HFFc6 (cell line): ENCODE results near the gene TIGD6. TPM values are rescaled to one million over a fixed set of nuclear protein-coding genes. Genes with fewer than 3 reads are reported as not detected.

ENCODE experiments used
- DNase-seq: peaks from one replicate; pipeline ENCODE4 v3.0.0-alpha.2; 2018
- H3K27ac Mint-ChIP-seq: 2 replicates; pipeline ENCODE4 v1.8.0; 2020; ENCODE audit warnings: mild to moderate bottlenecking, mixed read lengths
- H3K27me3 Mint-ChIP-seq: 2 replicates; pipeline ENCODE4 v1.8.0; 2021; ENCODE audit warnings: mild to moderate bottlenecking, moderate library complexity, mixed read lengths; ENCODE audit not compliant: insufficient read depth
- H3K36me3 Mint-ChIP-seq: 2 replicates; pipeline ENCODE4 v1.8.0; 2021; ENCODE audit warnings: low read depth, mixed read lengths
- H3K4me1 Mint-ChIP-seq: 2 replicates; pipeline ENCODE4 v1.8.0; 2020; ENCODE audit warnings: low read depth, mixed read lengths
- H3K4me3 Mint-ChIP-seq: 2 replicates; pipeline ENCODE4 v1.8.0; 2020; ENCODE audit warnings: mild to moderate bottlenecking, moderate library complexity, mixed read lengths
- H3K9me3 Mint-ChIP-seq: 2 replicates; pipeline ENCODE4 v1.8.0; 2020; ENCODE audit warnings: mild to moderate bottlenecking, mixed read lengths
- CTCF ChIP-seq: fragments of 200-600 bp; sonication (generic); IDR thresholded peaks from 2 replicates; pipeline ENCODE4 v1.5.0; 2021; ENCODE audit warnings: antibody characterized with exemption, mild to moderate bottlenecking
- total RNA-seq, 6 experiments: library from RNA; stranded (reverse); fragmentation: NEBNext Ultra II Directional; extraction: Animal tissue kit (Norgen Biotek cat#: 25700); gene quantifications; 2 replicates in 1 of 6; 3 replicates in 5 of 6; pipeline ENCODE4 v1.2.3, GENCODE V29; 2021

Gene TIGD6
- total RNA-seq, 6 experiments from 2014 or later = 6.6 to 7.5 (median 7.2) TPM

DNA sequence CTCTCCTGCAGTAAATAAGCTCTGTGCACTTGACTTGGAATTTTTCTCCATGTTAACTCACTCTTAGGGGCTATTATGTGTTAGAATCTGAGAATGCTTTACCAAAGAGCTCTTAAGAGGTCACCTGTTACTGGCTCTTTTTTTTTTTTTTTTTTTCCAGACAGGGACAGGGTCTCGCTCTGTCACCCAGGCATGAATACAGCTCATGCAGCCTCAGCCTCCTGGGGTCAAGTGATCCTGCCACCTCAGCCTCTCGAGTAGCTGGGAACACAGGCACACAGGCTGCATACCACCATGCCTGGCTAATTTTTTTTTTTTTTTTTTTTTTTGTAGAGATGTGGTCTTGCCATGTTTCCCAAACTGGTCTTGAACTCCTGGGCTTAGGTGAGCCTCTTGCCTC is 22.2 kb upstream of the TIGD6 start:
- peaks cover 50% of the 10 kb centered on the region for H3K36me3 Mint-ChIP-seq
- no peaks in the 10 kb centered on the region; the same call in none of the 2 replicates for H3K27me3 Mint-ChIP-seq
- TF ChIP-seq CTCF = no peak
- no peaks in the 10 kb centered on the region for H3K9me3 Mint-ChIP-seq
- peaks cover 56% of the 10 kb centered on the region for H3K4me1 Mint-ChIP-seq
- H3K4me3 Mint-ChIP-seq = peak overlapping the region; percentile 77
- H3K27ac Mint-ChIP-seq = peak overlapping the region; percentile 85
- no peak for DNase-seq

DNA sequence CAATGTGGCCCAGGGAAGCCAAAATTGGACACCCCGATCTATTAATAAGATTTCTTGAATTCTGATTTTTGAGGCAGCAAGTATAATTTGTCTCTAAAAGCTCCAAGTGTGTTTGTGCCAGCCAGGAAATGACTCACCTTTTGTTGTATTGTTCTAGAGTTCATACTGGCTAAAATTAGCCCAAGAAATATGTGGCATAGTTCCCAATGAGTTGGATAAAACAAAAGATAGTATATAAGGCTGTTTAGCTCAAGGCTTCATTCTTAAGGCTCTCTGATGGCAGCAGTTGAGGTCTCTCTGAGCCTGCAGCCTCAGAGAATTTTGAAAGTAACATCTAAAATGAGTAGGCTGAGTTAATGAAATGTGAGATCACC is 21.7 kb upstream of the TIGD6 start:
- H3K4me1 Mint-ChIP-seq = peaks cover 62% of the 10 kb centered on the region
- no peaks in the 10 kb centered on the region; the same call in 1 of the 2 replicates for H3K27me3 Mint-ChIP-seq
- TF ChIP-seq CTCF = no peak
- peak overlapping the region; percentile 77 for H3K4me3 Mint-ChIP-seq
- no peaks in the 10 kb centered on the region for H3K9me3 Mint-ChIP-seq
- peak; percentile 89 for DNase-seq
- H3K27ac Mint-ChIP-seq = peak overlapping the region; percentile 85
- peaks cover 51% of the 10 kb centered on the region for H3K36me3 Mint-ChIP-seq

DNA sequence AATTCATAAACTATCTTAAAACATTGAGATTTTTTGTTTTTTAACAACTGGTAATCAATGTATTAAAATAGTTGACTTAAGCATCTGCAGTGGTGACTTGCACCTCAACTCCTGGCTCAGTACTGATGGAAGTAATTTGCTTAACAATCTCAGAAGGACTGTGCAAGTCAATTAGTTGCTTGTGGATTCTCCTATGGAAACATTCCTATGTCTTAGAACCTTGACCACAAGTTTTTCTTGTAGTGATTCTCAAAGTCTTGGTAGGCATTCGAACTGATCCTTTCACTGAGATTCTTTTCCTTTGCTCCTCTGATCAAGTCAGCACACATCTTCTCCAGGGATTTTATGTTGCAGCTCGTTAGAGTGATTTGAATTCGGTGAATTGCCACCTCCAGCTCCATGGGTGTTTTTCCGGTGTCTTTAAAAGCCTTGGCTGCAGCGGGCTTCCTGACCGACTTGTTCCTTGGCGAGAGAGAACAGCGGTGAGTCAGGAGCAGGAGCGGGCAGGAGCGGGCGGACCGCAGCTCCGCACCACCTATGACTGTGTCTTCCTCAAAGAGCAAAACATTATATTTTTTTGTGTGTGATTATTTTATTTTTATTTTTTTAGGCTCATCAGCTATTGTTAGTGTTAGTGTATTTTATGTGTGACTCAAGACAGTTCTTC is 21.2 kb upstream of the TIGD6 start:
- H3K27me3 Mint-ChIP-seq = no peaks in the 10 kb centered on the region; the same call in 1 of the 2 replicates
- no peak for TF ChIP-seq CTCF
- H3K4me1 Mint-ChIP-seq = peaks cover 67% of the 10 kb centered on the region
- peak overlapping the region; percentile 85 for H3K27ac Mint-ChIP-seq
- H3K4me3 Mint-ChIP-seq = peak overlapping the region; percentile 77
- H3K9me3 Mint-ChIP-seq = peaks cover 3% of the 10 kb centered on the region; the same call in 1 of the 2 replicates
- H3K36me3 Mint-ChIP-seq = peaks cover 57% of the 10 kb centered on the region
- DNase-seq = no peak

DNA sequence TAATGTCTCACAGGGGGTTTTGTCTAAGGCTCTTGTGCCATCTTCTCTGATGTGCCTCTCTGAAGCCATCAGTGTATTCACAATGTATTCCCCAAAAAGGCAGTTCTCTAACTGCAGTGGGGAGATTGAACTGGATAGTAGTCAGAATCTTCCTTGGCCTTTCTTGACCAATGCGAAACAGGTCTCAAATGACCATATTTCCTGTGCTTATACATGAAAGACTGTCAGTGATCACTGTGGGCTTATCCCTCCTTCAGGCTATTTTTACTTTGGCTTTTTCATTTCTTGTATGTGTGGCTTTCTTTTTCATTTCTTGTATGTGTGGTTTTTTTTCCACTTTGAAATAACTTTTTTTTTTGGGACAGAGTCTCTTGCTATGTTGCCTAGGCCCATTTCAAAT is 19.8 kb upstream of the TIGD6 start:
- no peak for TF ChIP-seq CTCF
- H3K27ac Mint-ChIP-seq = peak overlapping the region; percentile 85
- peaks cover 10% of the 10 kb centered on the region for H3K9me3 Mint-ChIP-seq
- H3K27me3 Mint-ChIP-seq = no peaks in the 10 kb centered on the region
- no peak overlapping the region for H3K4me3 Mint-ChIP-seq
- peaks cover 70% of the 10 kb centered on the region for H3K36me3 Mint-ChIP-seq
- peaks cover 77% of the 10 kb centered on the region for H3K4me1 Mint-ChIP-seq
- no peak for DNase-seq

DNA sequence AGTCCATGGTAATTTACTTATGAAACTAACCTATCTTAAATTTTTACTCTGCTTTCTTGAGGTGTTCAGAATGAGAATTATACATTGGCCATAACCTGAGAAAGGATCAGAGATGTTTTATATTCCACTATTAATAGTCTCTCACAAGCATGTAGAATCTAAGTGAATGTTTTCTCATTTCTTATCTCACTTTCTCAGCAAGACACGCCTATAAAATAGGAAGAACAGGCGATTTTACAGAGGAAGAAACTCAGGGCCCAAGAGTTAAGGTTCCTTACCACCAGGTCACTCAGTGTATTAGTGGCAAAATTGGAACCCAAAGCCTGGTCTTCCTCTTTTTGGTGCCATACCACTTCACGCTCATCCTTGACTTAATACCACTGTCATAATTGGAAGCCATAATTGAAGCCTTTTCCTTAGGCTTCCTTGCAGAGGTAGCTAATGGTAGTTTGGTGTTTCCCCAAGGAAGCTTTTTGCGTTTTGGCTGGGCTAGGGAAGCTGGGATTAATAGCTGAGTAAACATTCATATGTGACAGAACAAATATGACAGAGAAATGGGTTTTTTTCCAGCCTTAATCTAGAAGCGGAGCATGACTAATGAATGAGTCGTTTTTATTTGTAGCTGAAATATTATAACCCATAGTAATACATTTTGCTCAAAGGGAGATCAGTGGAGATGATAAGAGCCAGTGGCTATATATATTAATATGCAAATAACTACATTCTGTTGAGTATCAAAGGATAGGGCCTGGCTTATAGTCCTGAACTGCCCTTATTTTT is 17.0 kb upstream of the TIGD6 start:
- H3K4me1 Mint-ChIP-seq = peaks cover 68% of the 10 kb centered on the region
- H3K27ac Mint-ChIP-seq = peak overlapping the region; percentile 67
- H3K4me3 Mint-ChIP-seq = peak overlapping the region; percentile 34; the same call in 1 of the 2 replicates
- H3K27me3 Mint-ChIP-seq = no peaks in the 10 kb centered on the region
- H3K9me3 Mint-ChIP-seq = peaks cover 21% of the 10 kb centered on the region
- TF ChIP-seq CTCF = no peak
- peak; percentile 69 for DNase-seq
- H3K36me3 Mint-ChIP-seq = peaks cover 88% of the 10 kb centered on the region
